BJ (cell line): ENCODE results near the gene H2BK1. TPM values are rescaled to one million over a fixed set of nuclear protein-coding genes. Genes with fewer than 3 reads are reported as not detected.
A peak's percentile ranks its signal among the peaks of the same experiment; 100 is the strongest.

Source experiments
- CTCF ChIA-PET: fragments of 350-600 bp; formaldehyde crosslinking; extraction: SDS; loops from one replicate; lab custom pipeline; 2021; ENCODE audit warnings: antibody characterized with exemption, inconsistent platforms; lab: Yijun Ruan, JAX
- POLR2A ChIA-PET: fragments of 300-600 bp; sonication (Branson Sonifier 250); formaldehyde crosslinking; extraction: SDS; loops from one replicate; lab custom pipeline; 2021; ENCODE audit warnings: antibody characterized with exemption; lab: Charles Lee
- DNase-seq: peaks from one replicate; pipeline ENCODE4 v3.0.0-alpha.2; 2011; ENCODE audit warnings: low read depth
- H3K27me3 ChIP-seq: 2 replicates; pipeline ENCODE4 v1.6.0; 2011; ENCODE audit warnings: low read length; ENCODE audit not compliant: control insufficient read depth, insufficient read depth
- H3K36me3 ChIP-seq: 2 replicates; pipeline ENCODE4 v1.5.1; 2011; ENCODE audit warnings: low read length; ENCODE audit not compliant: control insufficient read depth, insufficient read depth
- H3K4me3 ChIP-seq: 2 replicates; pipeline ENCODE4 v1.5.1; 2011; ENCODE audit warnings: low read depth, mild to moderate bottlenecking, control low read depth, low read length
- polyA plus RNA-seq: library from polyadenylated mRNA; depleted of rRNA; stranded (reverse); fragments of >200 nt; gene quantifications from 2 replicates; pipeline ENCODE4 v1.2.3, GENCODE V29; 2011
- TF ChIP-seq, protein P1 (sequence below): IDR thresholded peaks from 2 replicates; pipeline ENCODE4 v1.5.1; 2011; ENCODE audit warnings: low read depth, mild to moderate bottlenecking, control low read depth, inconsistent platforms, low read length, moderate library complexity; ENCODE audit not compliant: insufficient read depth

H2BK1 gene
- polyA plus RNA-seq, 1 experiment = not detected

DNA sequence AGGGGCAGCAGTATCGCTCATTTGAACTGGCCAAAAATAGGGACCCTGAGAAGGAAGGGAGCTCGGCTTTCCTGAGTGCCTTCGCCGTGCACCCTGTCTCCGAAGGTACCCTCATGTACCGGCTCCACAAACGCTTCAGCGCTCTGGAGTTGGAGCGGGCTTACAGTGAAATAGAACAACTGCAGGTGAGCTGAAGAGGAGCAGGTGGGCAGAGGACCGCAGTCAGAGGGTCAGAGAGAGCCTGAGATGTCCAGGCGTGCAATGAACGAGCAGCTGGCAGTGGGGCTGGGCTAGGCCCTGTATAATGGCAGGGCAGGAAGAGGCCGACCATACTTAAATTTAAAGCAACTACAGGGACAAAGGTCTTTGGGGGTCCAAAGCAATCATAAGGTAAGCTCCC lies 26.1 kb upstream of the H2BK1 start:
- peaks cover 37% of the 10 kb centered on the region for H3K36me3 ChIP-seq
- DNase-seq = no peak
- CTCF ChIA-PET = interaction anchor here (1.1 to 2.2 kb wide), 3 partner anchors 11 to 26 kb away, joined by 3 to 15 read pairs (median 5); no protein-coding TSS in a partner anchor

DNA sequence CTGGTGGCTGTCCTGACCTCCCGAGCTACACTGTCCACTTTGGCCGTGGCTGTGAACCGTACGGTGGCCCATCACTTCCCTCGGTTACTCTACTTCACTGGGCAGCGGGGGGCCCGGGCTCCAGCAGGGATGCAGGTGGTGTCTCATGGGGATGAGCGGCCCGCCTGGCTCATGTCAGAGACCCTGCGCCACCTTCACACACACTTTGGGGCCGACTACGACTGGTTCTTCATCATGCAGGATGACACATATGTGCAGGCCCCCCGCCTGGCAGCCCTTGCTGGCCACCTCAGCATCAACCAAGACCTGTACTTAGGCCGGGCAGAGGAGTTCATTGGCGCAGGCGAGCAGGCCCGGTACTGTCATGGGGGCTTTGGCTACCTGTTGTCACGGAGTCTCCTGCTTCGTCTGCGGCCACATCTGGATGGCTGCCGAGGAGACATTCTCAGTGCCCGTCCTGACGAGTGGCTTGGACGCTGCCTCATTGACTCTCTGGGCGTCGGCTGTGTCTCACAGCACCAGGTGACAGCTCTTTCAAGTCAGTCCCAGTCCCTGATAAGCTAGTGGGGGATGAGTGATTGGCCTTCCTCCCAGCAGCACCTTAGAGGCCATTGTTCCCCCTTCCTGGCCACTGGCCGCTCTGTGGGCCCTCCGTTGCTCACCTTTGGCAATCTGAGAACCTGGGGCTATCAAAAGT lies 25.0 kb upstream of the H2BK1 start:
- TF ChIP-seq, protein P1, sequence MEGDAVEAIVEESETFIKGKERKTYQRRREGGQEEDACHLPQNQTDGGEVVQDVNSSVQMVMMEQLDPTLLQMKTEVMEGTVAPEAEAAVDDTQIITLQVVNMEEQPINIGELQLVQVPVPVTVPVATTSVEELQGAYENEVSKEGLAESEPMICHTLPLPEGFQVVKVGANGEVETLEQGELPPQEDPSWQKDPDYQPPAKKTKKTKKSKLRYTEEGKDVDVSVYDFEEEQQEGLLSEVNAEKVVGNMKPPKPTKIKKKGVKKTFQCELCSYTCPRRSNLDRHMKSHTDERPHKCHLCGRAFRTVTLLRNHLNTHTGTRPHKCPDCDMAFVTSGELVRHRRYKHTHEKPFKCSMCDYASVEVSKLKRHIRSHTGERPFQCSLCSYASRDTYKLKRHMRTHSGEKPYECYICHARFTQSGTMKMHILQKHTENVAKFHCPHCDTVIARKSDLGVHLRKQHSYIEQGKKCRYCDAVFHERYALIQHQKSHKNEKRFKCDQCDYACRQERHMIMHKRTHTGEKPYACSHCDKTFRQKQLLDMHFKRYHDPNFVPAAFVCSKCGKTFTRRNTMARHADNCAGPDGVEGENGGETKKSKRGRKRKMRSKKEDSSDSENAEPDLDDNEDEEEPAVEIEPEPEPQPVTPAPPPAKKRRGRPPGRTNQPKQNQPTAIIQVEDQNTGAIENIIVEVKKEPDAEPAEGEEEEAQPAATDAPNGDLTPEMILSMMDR = no peak
- CTCF ChIA-PET = interaction anchor here (2.4 to 3.5 kb wide), 2 partner anchors 9 to 11 kb away, joined by 11 to 15 read pairs; no protein-coding TSS in a partner anchor
- Histone ChIP-seq H3K4me3 (no peak overlapping the region), H3K27me3 (no peaks in the 10 kb centered on the region), H3K36me3 (peaks cover 31% of the 10 kb centered on the region)
- DNase-seq = no peak
- POLR2A ChIA-PET = no interaction called here

More for the DNA sequence above, 26.1 kb upstream of the H2BK1 start:
- POLR2A ChIA-PET = interaction anchor here (0.9 kb wide), 1 partner anchor 9 kb away, joined by 3 read pairs; the partner anchor contains the start of gene ABCF2
- TF ChIP-seq, protein P1 = no peak
- Histone ChIP-seq H3K4me3 (no peak overlapping the region), H3K27me3 (no peaks in the 10 kb centered on the region)

DNA sequence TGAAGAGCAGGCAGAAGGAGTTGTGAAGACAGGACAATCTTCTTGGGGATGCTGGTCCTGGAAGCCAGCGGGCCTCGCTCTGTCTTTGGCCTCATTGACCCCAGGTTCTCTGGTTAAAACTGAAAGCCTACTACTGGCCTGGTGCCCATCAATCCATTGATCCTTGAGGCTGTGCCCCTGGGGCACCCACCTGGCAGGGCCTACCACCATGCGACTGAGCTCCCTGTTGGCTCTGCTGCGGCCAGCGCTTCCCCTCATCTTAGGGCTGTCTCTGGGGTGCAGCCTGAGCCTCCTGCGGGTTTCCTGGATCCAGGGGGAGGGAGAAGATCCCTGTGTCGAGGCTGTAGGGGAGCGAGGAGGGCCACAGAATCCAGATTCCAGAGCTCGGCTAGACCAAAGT lies 23.5 kb upstream of the H2BK1 start:
- ChIA-PET CTCF (interaction anchor here (0.6 to 3.5 kb wide), 3 partner anchors 10 to 1473 kb away, joined by 3 to 15 read pairs (median 11); no protein-coding TSS in a partner anchor), POLR2A (no interaction called here)
- DNase-seq = no peak
- Histone ChIP-seq H3K4me3 (peak overlapping the region; percentile 97), H3K36me3 (peaks cover 24% of the 10 kb centered on the region), H3K27me3 (no peaks in the 10 kb centered on the region)
- TF ChIP-seq, protein P1 = no peak

DNA sequence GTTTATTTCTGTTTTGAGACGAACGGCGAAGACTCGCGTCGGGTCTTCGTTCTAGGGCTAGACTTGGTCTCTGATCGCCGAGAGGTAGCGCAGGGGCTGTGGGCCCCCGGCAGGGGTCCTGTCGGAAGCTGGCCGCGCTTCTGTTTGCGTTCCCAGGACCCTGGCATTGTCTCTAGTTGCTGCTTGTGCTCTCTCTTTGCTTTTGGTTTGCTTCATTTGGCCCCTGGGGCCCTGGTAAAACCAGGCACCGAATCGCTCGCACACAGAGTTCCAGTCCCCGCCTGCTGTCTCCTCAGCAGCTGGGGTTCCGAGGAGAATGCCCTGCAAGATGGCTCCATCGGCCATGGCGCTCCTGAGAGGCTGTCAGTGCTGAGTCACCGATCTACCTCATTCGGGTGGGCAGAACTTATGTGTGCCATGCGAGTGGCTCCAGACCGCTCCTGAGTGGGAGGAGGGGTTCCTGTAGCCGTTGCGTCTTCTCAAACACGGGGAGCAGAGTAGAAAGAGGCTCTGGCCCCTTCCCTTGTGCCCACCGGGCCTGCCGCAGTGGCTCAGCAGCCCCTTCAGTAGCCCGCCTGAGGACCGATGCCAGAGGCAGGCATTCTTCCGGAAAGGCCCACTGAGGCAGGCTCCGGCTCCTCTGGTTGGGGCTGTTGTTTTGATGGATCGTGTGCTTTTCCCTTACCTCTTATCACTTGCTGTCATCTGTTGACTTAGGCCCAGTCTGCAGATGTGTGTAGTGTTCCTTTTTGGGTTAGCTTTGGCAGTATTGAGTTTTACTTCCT lies 22.8 kb upstream of the H2BK1 start:
- peak; percentile 18 for DNase-seq
- POLR2A ChIA-PET = no interaction called here
- TF ChIP-seq, protein P1 = no peak

More for the DNA sequence above, 22.8 kb upstream of the H2BK1 start:
- H3K36me3 ChIP-seq = peaks cover 23% of the 10 kb centered on the region
- H3K4me3 ChIP-seq = peak overlapping the region; percentile 97
- H3K27me3 ChIP-seq = no peaks in the 10 kb centered on the region
- CTCF ChIA-PET = interaction anchor here (1.1 to 3.5 kb wide), 4 partner anchors 9 to 14 kb away, joined by 5 to 15 read pairs (median 9); no protein-coding TSS in a partner anchor
